IPS DF 4.7 (cell line): Measurements from ENCODE around the gene KDM6A.
"Not testable (repeated sequence)": the region's sequence is repeated elsewhere in the genome, so short reads cannot be mapped to it uniquely, and the experiment has no call there.

Source experiments
- DNase-seq: peaks from one replicate; pipeline ENCODE4 v3.0.0-alpha.2; 2013; ENCODE audit warnings: low spot score; ENCODE audit errors: extremely low read depth

Gene KDM6A

GRCh38 chrX:44889824-44890223 lies 16.8 kb downstream of the KDM6A start:
- DNase-seq = no peak

- no peak for DNase-seq
These were observed 17.3 kb downstream of the KDM6A start for GRCh38 chrX:44890247-44890646.

GRCh38 chrX:44890687-44891086 lies 17.7 kb downstream of the KDM6A start:
- not testable (repeated sequence) for DNase-seq

- no peak for DNase-seq
These were observed 18.7 kb downstream of the KDM6A start for GRCh38 chrX:44891642-44892041.

GRCh38 chrX:44896876-44897186 lies 23.8 kb downstream of the KDM6A start:
- DNase-seq = no peak

GRCh38 chrX:44897539-44897938 lies 24.6 kb downstream of the KDM6A start:
- no peak for DNase-seq

GRCh38 chrX:44898411-44899221 lies 25.6 kb downstream of the KDM6A start:
- no peak for DNase-seq

- DNase-seq = no peak
These were observed 27.0 kb downstream of the KDM6A start for GRCh38 chrX:44899946-44900345.

- no peak for DNase-seq
These were observed 30.1 kb downstream of the KDM6A start for GRCh38 chrX:44903107-44903506.

GRCh38 chrX:44903830-44904530 lies 31.0 kb downstream of the KDM6A start:
- DNase-seq = no peak

GRCh38 chrX:44904542-44905115 lies 31.6 kb downstream of the KDM6A start:
- no peak for DNase-seq

GRCh38 chrX:44906041-44906440 lies 33.1 kb downstream of the KDM6A start:
- DNase-seq = no peak

GRCh38 chrX:44906542-44906941 lies 33.6 kb downstream of the KDM6A start:
- no peak for DNase-seq

GRCh38 chrX:44908153-44908552 lies 35.2 kb downstream of the KDM6A start:
- DNase-seq = no peak

GRCh38 chrX:44908827-44909226 lies 35.8 kb downstream of the KDM6A start:
- DNase-seq = no peak

GRCh38 chrX:44910508-44910907 lies 37.5 kb downstream of the KDM6A start:
- DNase-seq = not testable (repeated sequence)

GRCh38 chrX:44911074-44911600 lies 38.1 kb downstream of the KDM6A start:
- not testable (repeated sequence) for DNase-seq

- DNase-seq = no peak
These were observed 40.9 kb downstream of the KDM6A start for GRCh38 chrX:44913656-44914531.

- DNase-seq = no peak
These were observed 41.7 kb downstream of the KDM6A start for GRCh38 chrX:44914532-44915198.

- DNase-seq = no peak
These were observed 42.4 kb downstream of the KDM6A start for GRCh38 chrX:44915361-44915868.

- no peak for DNase-seq
These were observed 45.7 kb downstream of the KDM6A start for GRCh38 chrX:44918722-44919121.
